Endothelial cell of umbilical vein (primary cell): ENCODE results near the gene IL24.

ENCODE experiments used
- CTCF ChIP-seq, 2 donors: IDR thresholded peaks; 1 replicate in 1 of 2; 2 replicates in 1 of 2; pipeline ENCODE4 v1.5.1; 2011; ENCODE audit warnings: low read length in 2 of 2, mild to moderate bottlenecking in 2 of 2, moderate library complexity in 2 of 2, control low read depth in 1 of 2, inconsistent platforms in 1 of 2, low read depth in 1 of 2; ENCODE audit not compliant: insufficient read depth in 1 of 2; ENCODE audit errors: extremely low read depth in 1 of 2
- EZH2 ChIP-seq: IDR thresholded peaks from 2 replicates; pipeline ENCODE4 v1.6.1; 2012; ENCODE audit warnings: borderline replicate concordance, low read depth, mild to moderate bottlenecking, moderate library complexity, low read length, inconsistent platforms; ENCODE audit not compliant: severe bottlenecking
- FOS ChIP-seq: IDR thresholded peaks from 2 replicates; pipeline ENCODE4 v1.6.1; 2011; ENCODE audit warnings: mild to moderate bottlenecking, low read length, moderate library complexity, borderline replicate concordance; ENCODE audit not compliant: insufficient read depth
- JUN ChIP-seq: IDR thresholded peaks from 2 replicates; pipeline ENCODE4 v1.6.1; 2011; ENCODE audit warnings: borderline replicate concordance, low read depth; ENCODE audit not compliant: insufficient read length, insufficient read depth
- MAX ChIP-seq: IDR thresholded peaks from 2 replicates; pipeline ENCODE4 v1.6.1; 2011; ENCODE audit not compliant: insufficient read depth, insufficient read length
- POLR2A ChIP-seq: IDR thresholded peaks from 2 replicates; pipeline ENCODE4 v1.6.1; 2012; ENCODE audit warnings: low read depth, mild to moderate bottlenecking, control low read depth, low read length
- POLR2AphosphoS5 ChIP-seq: IDR thresholded peaks from 2 replicates; pipeline ENCODE4 v1.6.1; 2012; ENCODE audit warnings: low read depth, mild to moderate bottlenecking, control low read depth, low read length, moderate library complexity; ENCODE audit not compliant: insufficient read depth

GRCh38 chr1:206904423-206905142 lies 7.3 kb downstream of the IL24 start:
- no peak for TF ChIP-seq POLR2AphosphoS5
- TF ChIP-seq MAX, result no peak
- TF ChIP-seq POLR2A, result no peak
- no peak for TF ChIP-seq CTCF (IDR thresholded peaks at IDR 0.05; ENCODE audit: extremely low read depth in 1 of 2, insufficient read depth in 1 of 2, low read depth in 1 of 2, low read length in 2 of 2)
- no peak for TF ChIP-seq EZH2
- TF ChIP-seq FOS, result no peak
- no peak for TF ChIP-seq JUN
